ENCODE results near the gene CPNE4.
"Not testable (repeated sequence)": the region's sequence is repeated elsewhere in the genome, so short reads cannot be mapped to it uniquely, and the experiment has no call there.

CPNE4 gene

GRCh38 chr3:131983689-131984088 is 51.1 kb downstream of the CPNE4 start:
- no peak overlapping the region for H3K27ac ChIP-seq
- no peak for TF ChIP-seq ZFX (IDR thresholded peaks at IDR 0.05)
- TF ChIP-seq, protein P1, sequence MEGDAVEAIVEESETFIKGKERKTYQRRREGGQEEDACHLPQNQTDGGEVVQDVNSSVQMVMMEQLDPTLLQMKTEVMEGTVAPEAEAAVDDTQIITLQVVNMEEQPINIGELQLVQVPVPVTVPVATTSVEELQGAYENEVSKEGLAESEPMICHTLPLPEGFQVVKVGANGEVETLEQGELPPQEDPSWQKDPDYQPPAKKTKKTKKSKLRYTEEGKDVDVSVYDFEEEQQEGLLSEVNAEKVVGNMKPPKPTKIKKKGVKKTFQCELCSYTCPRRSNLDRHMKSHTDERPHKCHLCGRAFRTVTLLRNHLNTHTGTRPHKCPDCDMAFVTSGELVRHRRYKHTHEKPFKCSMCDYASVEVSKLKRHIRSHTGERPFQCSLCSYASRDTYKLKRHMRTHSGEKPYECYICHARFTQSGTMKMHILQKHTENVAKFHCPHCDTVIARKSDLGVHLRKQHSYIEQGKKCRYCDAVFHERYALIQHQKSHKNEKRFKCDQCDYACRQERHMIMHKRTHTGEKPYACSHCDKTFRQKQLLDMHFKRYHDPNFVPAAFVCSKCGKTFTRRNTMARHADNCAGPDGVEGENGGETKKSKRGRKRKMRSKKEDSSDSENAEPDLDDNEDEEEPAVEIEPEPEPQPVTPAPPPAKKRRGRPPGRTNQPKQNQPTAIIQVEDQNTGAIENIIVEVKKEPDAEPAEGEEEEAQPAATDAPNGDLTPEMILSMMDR (conservative IDR thresholded peaks at IDR 0.05): no peak

DNA sequence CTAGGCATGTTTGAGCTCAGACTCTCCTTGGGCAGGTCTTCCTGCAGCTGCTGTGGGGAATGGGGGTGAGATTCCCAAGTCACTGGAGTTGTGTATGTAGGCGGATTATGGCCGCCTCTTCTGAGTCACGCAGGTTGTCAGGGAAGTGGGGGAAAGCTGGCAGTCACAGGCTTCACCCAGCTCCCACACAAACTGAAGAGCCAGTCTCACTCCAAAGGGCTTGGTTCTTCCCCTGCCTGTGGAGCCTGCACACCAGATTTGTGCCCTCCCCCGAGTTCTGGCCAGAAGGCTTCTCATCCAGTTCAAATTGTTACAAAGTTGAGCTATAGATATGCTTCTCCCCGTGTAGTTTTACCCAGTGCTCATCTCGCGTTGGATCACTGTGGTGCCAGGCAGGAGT is 53.5 kb downstream of the CPNE4 start:
- TF ChIP-seq, protein P1 (conservative IDR thresholded peaks at IDR 0.05): no peak
- no peak overlapping the region for H3K27ac ChIP-seq

DNA sequence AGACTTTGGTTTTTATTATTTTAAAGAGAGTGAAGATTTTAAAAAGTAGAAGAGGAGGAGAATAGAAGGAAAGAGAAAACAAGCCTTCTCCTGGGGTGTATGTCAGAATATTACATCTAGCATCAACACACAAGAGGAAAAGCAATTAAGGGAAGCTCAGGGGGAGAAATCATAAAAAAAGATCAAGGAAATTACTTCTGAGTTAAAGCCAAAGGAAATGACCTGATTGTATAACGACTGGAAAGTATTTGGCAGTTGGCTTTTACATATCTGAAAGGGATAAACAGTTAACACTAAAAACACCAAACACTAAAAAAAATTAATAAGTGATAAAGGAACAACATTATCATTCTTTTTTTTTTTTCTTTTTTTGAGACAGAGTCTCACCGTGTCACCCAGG is 58.4 kb downstream of the CPNE4 start:
- no peak overlapping the region for H3K27ac ChIP-seq
- TF ChIP-seq ZFX (IDR thresholded peaks at IDR 0.05): no peak
- TF ChIP-seq, protein P1 (conservative IDR thresholded peaks at IDR 0.05): no peak

GRCh38 chr3:131975047-131975446 is 59.8 kb downstream of the CPNE4 start:
- no peak for TF ChIP-seq ZFX (IDR thresholded peaks at IDR 0.05)
- TF ChIP-seq, protein P1 (conservative IDR thresholded peaks at IDR 0.05): no peak
- no peak overlapping the region for H3K27ac ChIP-seq

DNA sequence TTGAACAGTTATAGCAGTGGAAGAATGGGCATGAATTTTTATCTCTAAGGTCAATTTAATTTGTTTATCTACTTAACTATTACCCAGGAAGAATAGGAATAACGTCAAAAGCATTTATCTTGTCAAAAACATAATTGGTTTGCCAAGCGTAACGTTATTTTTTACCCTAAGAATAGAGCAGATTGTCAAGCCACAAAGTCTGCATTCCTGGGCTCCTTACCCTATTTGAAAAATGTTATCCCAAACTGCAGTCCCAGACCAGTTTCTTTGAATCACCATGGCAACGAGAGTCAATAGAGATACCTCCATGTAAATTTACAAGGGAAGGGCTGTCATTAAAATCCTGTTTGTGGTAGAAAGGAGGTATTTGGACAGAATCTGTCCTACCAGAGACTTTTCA is 61.1 kb downstream of the CPNE4 start:
- no peak for TF ChIP-seq ZFX (IDR thresholded peaks at IDR 0.05)
- TF ChIP-seq, protein P1 (conservative IDR thresholded peaks at IDR 0.05): no peak
- no peak overlapping the region for H3K27ac ChIP-seq

- H3K27ac ChIP-seq: no peak overlapping the region
- TF ChIP-seq ZFX (IDR thresholded peaks at IDR 0.05): no peak
- TF ChIP-seq, protein P1 (conservative IDR thresholded peaks at IDR 0.05): no peak
These were observed 62.3 kb downstream of the CPNE4 start for GRCh38 chr3:131972550-131972949.

- TF ChIP-seq, protein P1 (conservative IDR thresholded peaks at IDR 0.05): no peak
- no peak for TF ChIP-seq ZFX (IDR thresholded peaks at IDR 0.05)
- no peak overlapping the region for H3K27ac ChIP-seq
These were observed 62.7 kb downstream of the CPNE4 start for GRCh38 chr3:131972091-131972490.

- not testable (repeated sequence) for H3K27ac ChIP-seq
These were observed 71.4 kb downstream of the CPNE4 start for GRCh38 chr3:131963442-131963841.
